GM12891 (cell line): ENCODE results near the gene NRIP2.

ENCODE experiments used
- DNase-seq: peaks from one replicate; pipeline ENCODE4 v3.0.0; 2011; ENCODE audit warnings: low spot score; ENCODE audit not compliant: insufficient read length
- FAIRE-seq: peaks from 2 replicates; lab custom pipeline; 2011; peaks lifted over from hg19 to GRCh38; lab: Jason Lieb, UNC
- PAX5 ChIP-seq: IDR thresholded peaks from 2 replicates; pipeline ENCODE4 v1.6.1; 2011; ENCODE audit warnings: low read length, moderate library complexity, mild to moderate bottlenecking; ENCODE audit not compliant: insufficient read depth, severe bottlenecking
- POLR2A ChIP-seq: IDR thresholded peaks from 2 replicates; pipeline ENCODE4 v1.6.1; 2011; ENCODE audit warnings: low read depth, low read length, control low read depth
- POLR2AphosphoS5 ChIP-seq: IDR thresholded peaks from 2 replicates; pipeline ENCODE4 v1.6.1; 2011; ENCODE audit warnings: low read depth, low read length, control low read depth
- POU2F2 ChIP-seq: IDR thresholded peaks from 2 replicates; pipeline ENCODE4 v1.6.1; 2011; ENCODE audit warnings: low read depth, mild to moderate bottlenecking, control low read depth, low read length, moderate library complexity
- SPI1 ChIP-seq: IDR thresholded peaks from 2 replicates; pipeline ENCODE4 v1.6.1; 2011; ENCODE audit warnings: low read depth, low read length, control low read depth
- TAF1 ChIP-seq: IDR thresholded peaks from 2 replicates; pipeline ENCODE4 v1.6.1; 2011; ENCODE audit warnings: low read depth, low read length, control low read depth

Gene NRIP2

DNA sequence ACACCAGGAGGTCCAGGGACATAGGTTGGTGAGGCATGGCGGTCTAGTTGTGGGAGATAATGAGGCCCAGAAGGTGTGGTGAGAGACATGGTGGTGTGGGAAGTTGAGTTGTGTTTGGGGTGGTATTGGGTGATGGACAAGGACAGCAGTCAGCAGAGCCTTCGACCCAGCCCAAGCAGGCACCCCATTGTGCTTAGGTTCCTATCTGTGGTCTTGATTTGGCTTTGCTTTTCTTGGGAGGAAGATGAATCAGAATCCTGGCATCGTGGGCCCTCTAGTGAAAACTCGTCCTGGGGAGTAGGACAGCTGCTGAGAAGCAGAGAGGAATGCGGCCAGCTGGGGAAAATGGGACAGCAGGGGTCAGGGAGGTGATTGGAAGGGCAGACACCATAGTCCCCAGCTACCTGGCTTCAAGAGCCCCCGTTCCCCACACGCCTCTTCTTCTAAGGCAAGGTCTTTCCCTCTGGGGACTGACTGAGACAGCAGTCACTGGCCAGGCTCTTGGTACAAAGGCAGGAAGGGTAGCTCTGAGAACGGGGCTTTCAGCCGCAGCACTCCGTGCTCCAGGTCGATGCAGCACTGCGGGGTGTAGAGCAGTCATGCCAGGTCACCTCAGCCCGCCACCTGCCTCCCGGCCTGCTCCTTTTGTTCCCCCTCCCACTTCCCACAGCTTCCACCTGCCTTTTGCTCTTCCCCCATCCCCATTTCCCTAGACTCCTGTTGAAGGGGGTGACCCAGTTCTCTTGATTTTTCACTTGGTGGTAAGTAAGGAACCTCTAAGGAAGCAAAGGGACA is 7.9 kb downstream of the NRIP2 start:
- DNase-seq: no peak

DNA sequence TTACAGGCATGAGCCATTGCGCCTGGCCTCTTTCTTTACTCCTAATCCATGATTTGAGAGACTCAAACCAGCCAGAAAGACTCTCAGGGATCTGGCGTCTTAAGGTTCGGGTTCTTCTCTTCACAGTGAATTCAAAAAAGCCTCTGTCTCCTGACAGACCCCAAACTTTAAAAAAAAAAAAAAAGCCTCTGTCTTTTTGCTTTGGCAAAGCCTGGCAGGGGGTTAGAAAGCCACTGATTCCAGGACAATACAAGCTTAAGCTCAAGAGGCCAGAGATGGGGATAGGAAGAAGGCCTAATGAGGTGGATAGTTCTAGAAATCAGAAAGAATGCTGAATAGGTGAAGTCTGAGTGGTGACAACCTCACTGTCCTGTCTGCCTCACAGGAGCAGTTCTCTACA is 8.8 kb downstream of the NRIP2 start:
- TF ChIP-seq POLR2AphosphoS5 (no peak), TAF1 (no peak), SPI1 (no peak), PAX5 (no peak), POU2F2 (no peak), POLR2A (no peak)
- FAIRE-seq (no peak), DNase-seq (no peak)

More for the DNA sequence above, 7.9 kb downstream of the NRIP2 start:
- FAIRE-seq: no peak
- TF ChIP-seq POLR2A (no peak), PAX5 (no peak), SPI1 (no peak), POLR2AphosphoS5 (no peak), POU2F2 (no peak), TAF1 (no peak)

DNA sequence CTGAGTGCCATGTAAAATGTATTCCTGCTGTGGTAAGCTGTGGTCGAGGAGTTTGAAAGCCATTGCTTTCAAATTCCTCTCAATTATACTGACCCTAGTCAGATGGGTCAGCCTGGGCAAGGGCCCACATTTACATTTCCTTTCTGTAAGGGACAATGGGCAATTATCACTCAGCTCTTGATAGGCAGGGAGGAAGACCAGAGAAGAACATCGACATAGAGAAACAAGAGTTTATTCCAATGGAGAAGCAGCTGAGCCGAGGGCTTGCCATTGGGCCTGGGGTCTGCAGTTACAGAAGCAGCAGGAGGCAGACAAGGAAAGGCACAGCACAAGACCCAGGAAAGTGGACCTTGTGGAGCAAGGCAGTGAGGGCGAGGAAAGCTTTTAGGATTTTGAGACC is 9.7 kb downstream of the NRIP2 start:
- FAIRE-seq (no peak), DNase-seq (no peak)
- TF ChIP-seq TAF1 (no peak), POLR2A (no peak), POU2F2 (no peak), SPI1 (no peak), POLR2AphosphoS5 (no peak), PAX5 (no peak)

DNA sequence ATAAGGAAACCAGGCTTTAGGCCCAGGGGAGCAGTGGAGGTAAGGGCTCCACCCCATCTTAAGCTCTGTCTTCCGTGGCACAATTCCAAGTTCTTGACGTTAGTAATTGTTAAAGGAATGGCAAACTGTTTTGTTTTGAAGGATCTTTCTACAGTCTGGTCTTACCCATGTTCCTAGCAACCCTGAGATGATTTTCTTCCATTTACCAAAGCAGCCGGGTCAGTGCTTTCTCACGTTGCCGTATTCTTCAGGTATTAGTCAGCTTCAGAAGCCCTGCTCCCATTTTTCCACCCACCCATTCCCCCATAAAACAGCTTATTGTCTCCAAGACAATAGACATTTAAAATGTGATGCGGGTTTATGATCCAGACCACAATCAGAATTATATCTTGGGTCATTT is 10.3 kb downstream of the NRIP2 start:
- TF ChIP-seq POU2F2 (no peak), POLR2A (no peak), TAF1 (no peak), PAX5 (no peak)
- DNase-seq (no peak), FAIRE-seq (no peak)

- TF ChIP-seq POLR2AphosphoS5 (no peak), SPI1 (no peak), POU2F2 (no peak), POLR2A (no peak), TAF1 (no peak), PAX5 (no peak)
- FAIRE-seq: no peak
- no peak for DNase-seq
Observed at GRCh38 chr12:2823483-2823882, 11.4 kb downstream of the NRIP2 start.

- FAIRE-seq: no peak
- DNase-seq: no peak
- no peak for TF ChIP-seq POLR2AphosphoS5
- no peak for TF ChIP-seq POU2F2
- no peak for TF ChIP-seq TAF1
- no peak for TF ChIP-seq SPI1
- no peak for TF ChIP-seq POLR2A
- TF ChIP-seq PAX5: no peak
Observed at GRCh38 chr12:2820432-2820831, 14.4 kb downstream of the NRIP2 start.

DNA sequence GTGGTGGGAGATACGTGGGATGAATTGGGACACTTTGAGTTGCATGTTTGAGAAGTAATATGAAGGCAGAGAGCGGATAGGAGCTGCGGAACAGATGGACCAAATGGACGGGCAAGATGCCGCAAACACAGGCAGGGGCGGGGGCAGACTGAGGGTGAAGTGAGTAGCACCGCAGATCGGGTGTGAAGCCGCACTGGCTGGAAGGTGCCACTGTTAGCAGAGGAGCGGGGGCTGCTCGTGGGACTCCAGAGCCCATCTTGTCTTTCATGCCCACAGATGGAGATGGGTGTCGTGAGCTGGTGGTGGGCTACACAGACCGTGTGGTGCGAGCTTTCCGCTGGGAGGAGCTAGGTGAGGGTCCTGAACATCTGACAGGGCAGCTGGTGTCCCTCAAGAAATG is 15.0 kb downstream of the NRIP2 start:
- no peak for FAIRE-seq
- TF ChIP-seq TAF1: no peak
- no peak for DNase-seq

- DNase-seq (peak; percentile 54), FAIRE-seq (peak; percentile 23)
- TF ChIP-seq PAX5: no peak
- TF ChIP-seq SPI1: peak; percentile 19; the same call in 1 of the 2 replicates
Observed at GRCh38 chr12:2813214-2814185, 21.3 kb downstream of the NRIP2 start.

GRCh38 chr12:2812290-2813213 is 22.3 kb downstream of the NRIP2 start, which contains the start of gene ITFG2:
ITFG2 (plus strand) TSS chr12:2812668; CDS start chr12:2812761, 93 bp downstream.
- FAIRE-seq (peak; percentile 96), DNase-seq (peak; percentile 83)
- peak; percentile 98 for TF ChIP-seq POLR2AphosphoS5
- peak; percentile 29 for TF ChIP-seq PAX5
- TF ChIP-seq TAF1: peak; percentile 88
- peak; percentile 81 for TF ChIP-seq POU2F2
- peak; percentile 76 for TF ChIP-seq SPI1
- TF ChIP-seq POLR2A: peak; percentile 98
